ENCODE data around the gene TSEN54.

TSEN54 gene

GRCh38 chr17:75488693-75489510, 27.4 kb upstream of the TSEN54 start:
- DNase-seq (ENCODE audit: low read depth), result no peak

DNA sequence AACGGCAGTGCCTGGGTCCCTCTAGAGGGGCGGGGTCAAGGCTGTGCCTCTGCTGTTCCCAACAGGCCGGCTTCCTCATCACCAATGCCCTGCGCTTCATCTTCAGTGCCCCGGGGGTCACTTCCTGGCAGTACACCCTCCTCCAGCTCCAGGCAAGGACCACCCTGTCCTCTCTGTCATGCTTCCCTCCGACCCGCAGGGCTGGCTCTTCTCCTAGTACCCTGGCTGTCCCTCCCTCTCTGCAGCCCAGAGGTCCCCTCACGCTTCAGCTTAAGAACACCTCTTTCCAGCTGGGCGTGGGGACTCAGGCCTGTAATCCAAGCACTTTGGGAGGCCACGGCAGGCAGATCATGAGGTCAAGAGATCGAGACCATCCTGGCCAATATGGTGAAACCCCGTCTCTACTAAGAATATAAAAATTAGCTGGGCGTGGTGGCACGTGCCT, 26.8 kb upstream of the TSEN54 start:
- DNase-seq (ENCODE audit: low read depth), result no peak

DNA sequence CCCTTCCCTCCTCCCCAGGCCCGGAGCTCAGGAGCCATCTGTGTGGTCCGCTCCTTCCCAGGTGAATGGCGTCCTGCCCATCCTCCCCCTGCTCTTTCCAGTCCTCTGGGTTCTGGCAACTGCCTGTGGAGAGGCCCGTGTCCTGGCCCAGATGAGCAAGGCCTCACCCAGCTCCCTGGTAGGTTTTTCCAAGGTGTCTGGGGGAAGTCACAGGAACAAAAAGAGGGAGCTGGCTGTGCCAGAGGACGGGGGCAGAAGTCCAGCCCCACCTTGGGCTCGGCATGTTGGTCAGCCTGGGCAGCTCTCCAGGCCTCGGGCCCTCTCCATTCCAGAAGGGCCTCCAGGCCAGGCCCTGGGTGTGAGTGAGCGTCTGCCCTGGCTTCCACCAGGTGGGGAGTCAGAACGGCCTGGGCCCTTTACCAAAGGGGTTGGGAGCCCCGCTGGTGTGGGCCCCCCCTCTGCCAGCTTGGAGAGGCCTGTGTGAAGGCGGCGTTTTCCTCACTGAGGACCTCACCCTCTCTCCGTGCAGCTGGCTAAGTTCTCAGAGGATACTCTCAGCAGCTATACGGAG, 26.1 kb upstream of the TSEN54 start:
- DNase-seq (ENCODE audit: low read depth), result no peak

DNA sequence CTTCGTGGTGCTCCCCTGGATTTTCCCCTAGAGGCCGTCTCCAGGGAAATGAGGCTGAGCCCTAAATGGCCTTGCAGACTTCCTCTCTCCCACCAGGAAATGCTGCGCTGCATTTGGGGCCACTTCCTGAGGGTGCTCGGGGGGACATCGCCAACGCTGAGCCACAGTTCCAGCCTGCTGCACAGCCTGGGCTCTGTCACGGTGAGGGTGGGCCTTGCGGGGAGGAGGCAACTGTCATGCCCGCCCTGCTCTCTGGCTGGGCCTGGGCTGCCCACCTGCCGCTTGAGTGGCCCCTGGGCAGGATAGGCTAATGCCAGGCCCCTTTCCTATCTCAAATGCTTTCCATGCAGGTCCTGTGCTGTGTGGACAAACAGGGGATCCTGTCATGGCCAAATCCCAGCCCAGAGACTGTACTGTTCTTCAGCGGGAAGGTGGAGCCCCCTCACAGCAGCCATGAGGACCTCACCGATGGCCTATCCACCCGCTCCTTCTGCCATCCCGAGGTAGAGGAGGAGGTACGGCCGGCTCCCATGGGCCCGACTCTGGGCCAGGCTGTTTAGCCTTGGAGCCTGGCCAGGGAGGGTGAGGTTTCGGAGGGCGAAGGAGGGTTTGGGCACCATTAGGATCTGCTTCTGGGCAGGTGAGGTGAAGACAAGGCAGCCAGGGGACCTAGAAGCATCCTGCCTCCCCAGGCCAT, 25.2 kb upstream of the TSEN54 start:
- DNase-seq (ENCODE audit: low read depth), result no peak

- DNase-seq (ENCODE audit: low read depth), result no peak
Observed at GRCh38 chr17:75491680-75492079, 24.6 kb upstream of the TSEN54 start.

GRCh38 chr17:75492555-75493168, 23.7 kb upstream of the TSEN54 start:
- no peak for DNase-seq (ENCODE audit: low read depth)

- DNase-seq (ENCODE audit: low read depth), result no peak
Observed at GRCh38 chr17:75493476-75494129, 22.7 kb upstream of the TSEN54 start.

GRCh38 chr17:75494326-75494877, 21.9 kb upstream of the TSEN54 start:
- DNase-seq (ENCODE audit: low read depth), result no peak

- DNase-seq (ENCODE audit: low read depth), result no peak
Observed at GRCh38 chr17:75496005-75496404, 20.3 kb upstream of the TSEN54 start.

- DNase-seq (ENCODE audit: low read depth), result no peak
Observed at GRCh38 chr17:75498039-75498725, 18.1 kb upstream of the TSEN54 start.

- no peak for DNase-seq (ENCODE audit: low read depth)
Observed at GRCh38 chr17:75498726-75499213, 17.6 kb upstream of the TSEN54 start.

DNA sequence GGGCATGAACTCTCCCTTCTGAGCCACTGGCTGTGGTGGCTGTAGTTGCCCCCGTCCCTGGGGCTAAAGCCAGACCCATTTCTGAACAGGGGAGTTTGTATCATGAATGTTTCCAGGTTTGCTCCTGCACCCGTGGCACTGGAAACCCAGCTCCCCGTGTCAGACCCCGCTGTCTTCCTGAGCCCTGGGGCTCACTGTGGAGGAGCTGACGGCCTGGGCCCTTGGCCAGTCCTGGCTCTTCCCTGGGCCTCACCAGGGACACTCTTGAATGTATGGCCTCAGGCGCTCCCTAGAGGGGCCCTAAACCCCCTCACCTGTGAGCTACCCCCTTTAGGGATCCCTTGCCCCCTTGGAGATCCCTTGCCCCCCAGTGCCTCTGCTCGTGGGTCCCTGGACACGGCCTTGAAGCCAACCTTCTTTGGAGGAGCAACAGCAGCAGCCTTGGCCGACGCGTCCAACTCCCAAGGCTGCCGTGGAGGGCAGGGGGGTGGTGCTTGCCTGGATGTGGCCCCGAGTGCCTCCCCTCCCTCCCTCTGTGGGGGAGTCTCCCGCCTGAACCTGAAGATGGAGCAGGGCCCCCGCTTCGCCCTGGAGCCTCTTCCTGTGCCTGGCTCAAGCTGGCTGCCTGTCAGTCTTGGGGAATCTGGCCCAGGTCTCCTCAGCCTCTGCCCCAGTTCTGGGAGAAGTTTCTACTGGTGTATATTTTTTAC, 16.9 kb upstream of the TSEN54 start:
- no peak for DNase-seq (ENCODE audit: low read depth)

GRCh38 chr17:75500419-75501216, 15.7 kb upstream of the TSEN54 start:
- no peak for DNase-seq (ENCODE audit: low read depth)

GRCh38 chr17:75501378-75502071, 14.8 kb upstream of the TSEN54 start:
- no peak for DNase-seq (ENCODE audit: low read depth)

- no peak for DNase-seq (ENCODE audit: low read depth)
Observed at GRCh38 chr17:75502072-75502720, 14.1 kb upstream of the TSEN54 start.

GRCh38 chr17:75502721-75503329, 13.5 kb upstream of the TSEN54 start:
- no peak for DNase-seq (ENCODE audit: low read depth)

GRCh38 chr17:75503337-75503950, 12.9 kb upstream of the TSEN54 start:
- DNase-seq (ENCODE audit: low read depth), result no peak

DNA sequence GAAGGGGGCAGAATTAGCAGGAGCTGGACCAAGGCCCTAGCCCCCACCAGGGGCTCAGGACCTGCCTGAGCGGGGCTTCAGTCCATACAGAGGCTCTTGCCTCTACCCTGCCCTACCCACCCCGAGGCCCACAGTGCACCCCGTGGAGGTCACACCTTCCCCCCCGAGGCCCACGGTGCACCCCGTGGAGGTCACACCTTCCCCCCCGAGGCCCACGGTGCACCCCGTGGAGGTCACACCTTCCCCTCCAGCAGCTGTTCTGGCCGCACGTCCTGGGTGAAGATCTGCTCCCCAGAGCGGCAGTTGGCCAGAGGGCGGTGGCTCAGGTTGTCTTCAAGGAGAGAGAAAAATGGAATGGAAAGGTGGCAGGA, 12.4 kb upstream of the TSEN54 start:
- DNase-seq (ENCODE audit: low read depth), result no peak

Measured in iris pigment epithelial cell (primary cell).